Fibroblast of peridontal ligament (primary cell): ENCODE measurements around the gene MMADHC.
A peak's percentile ranks its signal among the peaks of the same experiment; 100 is the strongest.

Experiments
- DNase-seq: peaks from one replicate; pipeline ENCODE4 v3.0.0-alpha.2; 2010; ENCODE audit errors: extremely low read depth

Gene MMADHC

DNA sequence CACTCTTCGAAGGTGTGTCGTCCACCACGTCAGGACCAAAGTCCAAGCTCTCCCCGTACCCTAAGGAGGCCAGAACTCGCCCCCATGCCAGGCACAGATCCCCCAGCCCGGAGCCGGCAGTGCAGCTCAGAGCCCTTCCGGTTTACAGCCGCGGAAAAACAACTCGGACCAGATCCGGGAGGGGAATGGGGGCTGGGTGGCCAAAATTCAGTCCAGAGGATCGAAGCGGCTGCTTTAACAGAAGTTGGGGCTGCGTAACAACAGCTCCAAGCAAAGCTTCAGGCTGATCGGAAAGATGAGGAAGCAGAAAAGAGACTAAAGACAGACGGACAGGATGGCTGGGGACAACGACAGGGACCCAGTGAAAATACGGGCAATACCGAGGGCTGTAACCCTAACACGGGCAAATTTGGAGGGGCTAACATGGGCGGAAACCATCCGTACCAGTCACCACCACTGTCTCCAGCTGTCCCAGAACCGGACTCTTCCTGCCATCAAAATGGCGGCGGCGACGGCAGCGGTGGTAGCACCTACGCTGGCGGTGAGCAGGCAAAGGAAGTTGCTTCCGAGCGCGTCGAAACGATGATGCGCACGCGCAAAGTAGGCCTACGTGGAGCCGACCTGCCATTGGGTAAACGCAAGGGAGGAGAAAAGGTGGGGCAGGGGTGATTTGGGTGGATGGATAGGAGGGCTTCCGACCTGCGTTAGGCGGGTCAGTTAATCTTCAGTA is at the start of gene MMADHC:
MMADHC (minus strand) TSS at position 556 of the 730 bp plus-strand sequence. CDS start 678 bp downstream, outside the sequence.
- DNase-seq: peak; percentile 95

DNA sequence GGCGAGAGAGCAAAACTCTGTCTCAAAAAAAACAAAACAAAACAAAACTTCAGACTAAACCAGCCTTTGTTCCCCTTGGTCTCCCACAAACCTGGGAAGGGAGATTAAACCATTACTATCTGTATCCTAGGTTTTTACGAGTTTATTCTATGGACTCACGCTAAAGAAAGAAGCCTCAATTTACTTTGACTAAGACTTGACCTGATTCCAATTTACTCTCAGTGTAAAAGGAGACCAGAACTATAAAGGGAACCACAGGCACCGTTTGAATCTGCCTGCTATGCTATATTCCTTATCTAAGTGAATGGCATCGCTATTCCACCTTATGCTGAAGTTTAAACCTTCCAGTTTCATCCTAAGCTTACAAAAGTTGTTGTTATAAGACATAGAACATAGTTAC is 46.5 kb upstream of the MMADHC start:
- DNase-seq: no peak

DNA sequence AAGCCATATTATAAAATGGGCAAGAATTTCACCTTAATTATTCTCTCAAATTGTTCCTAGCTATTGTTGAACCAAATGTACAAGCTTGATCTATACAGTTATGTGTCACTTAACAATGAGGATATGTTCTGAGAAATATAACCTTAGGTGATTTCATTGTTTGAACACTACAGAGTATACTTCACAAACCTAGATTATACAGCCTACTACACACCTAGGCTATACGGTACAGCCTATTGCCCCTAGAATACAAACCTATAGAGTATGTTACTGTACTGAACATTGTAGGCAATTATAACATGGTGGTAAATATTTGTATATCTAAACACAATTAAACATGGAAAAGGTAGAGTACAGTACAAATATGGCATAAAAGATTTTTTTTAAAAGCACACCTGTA is 42.9 kb upstream of the MMADHC start:
- DNase-seq: no peak

DNA sequence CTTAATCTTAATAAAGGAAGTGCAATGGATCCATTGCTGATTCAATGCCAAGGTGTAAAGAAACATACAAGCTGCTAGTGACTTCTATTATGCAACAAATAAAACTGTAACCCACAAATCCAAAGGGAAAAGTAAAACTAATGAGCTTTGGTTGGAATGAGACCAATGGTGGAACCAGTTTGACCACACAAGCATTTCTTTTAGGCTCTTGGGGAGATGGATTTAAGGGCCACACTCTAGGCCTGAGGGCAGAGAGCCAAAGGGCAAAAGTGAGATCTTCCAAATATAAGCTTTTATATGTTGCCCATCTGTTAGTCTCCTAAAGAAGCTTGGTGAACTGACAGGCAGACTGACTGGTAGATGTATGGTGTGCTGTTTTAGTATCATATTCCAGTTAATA is 41.5 kb upstream of the MMADHC start:
- DNase-seq: peak; percentile 83

DNA sequence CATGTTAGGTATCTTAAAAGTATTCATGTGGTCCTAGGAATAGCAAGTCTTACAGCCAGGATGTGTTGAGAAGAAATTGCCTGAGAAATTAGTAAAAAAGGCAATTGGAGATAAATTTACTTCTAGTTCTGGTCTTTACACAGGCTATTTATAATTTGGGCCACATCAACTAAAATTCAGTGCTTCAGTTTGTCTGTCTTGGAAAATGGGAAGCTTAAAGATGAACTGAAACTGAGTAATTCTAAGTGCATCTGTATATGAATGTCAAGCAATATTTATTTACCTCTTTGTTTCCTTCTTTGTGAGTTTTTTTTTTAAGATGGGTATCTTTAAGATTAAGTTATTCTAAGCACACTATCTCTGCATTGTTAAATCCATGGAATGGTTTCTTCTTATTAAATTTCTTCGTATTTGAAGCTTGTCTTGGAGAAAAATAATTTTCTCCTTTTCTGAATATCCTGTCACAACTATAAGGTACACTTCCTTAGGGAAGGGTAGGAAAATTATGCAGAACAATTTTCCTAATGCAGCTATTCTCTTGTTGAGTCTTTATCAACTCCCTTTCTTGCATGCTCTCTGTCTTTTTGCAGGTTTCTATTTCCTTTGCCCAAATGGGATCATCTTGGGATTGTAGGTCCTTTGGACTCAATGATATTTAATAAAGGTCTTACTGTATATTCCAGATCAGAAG is 39.7 kb upstream of the MMADHC start:
- DNase-seq: no peak

DNA sequence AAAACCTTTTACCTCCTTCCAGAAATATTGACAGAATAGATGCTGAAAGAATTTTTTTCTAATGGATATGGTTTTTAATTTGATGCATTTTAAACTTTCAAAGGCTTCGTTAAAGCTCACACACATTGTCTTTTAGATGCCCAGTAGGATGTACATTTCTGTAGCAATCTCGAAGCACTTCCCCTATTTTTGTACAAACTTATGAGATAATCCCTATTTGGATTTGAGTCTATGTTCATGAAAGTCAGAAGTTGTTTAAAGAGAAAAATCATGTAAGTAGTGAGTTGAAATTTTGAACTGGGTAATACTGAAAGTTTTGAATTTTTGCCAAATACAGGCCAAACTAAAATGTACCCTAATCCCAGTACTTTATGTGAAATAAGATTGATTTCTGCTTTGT is 38.1 kb upstream of the MMADHC start:
- no peak for DNase-seq

DNA sequence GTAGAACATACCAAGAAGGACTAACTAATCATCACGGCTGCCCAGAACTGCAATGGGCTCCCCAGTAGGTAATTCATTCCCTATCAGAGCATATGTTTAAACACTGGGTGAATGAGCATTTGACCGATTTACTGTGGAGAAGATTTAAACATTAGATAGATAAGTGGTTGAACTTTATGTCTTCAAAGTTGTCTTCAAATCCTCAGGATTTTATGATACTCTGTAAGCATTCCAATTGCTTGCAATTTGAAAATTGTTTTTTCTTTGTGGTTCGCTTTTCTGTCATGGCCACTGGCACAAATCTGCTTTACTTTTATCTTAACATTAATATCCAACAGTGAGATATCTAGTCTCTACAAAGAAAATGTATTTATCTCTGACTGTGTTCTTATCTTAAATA is 37.7 kb upstream of the MMADHC start:
- DNase-seq: no peak

DNA sequence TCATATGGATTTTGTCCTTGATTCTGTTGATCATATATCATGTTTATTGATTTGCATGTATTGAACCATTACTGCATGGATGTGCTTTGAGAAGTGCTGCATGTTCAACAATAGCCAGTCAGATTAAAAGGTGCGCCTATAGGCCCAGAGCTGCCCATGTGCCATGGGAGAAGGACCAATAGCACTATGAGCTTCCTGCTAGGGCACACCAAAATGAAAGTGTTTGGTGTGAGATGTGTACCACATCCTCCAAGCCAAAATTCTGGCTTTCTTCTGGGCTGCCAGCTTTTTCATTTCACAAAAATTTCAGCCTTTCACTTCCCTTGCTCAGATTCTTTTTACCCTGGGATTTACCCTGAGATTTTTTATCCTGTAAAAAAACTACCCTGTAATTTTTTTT is 34.8 kb upstream of the MMADHC start:
- no peak for DNase-seq

DNA sequence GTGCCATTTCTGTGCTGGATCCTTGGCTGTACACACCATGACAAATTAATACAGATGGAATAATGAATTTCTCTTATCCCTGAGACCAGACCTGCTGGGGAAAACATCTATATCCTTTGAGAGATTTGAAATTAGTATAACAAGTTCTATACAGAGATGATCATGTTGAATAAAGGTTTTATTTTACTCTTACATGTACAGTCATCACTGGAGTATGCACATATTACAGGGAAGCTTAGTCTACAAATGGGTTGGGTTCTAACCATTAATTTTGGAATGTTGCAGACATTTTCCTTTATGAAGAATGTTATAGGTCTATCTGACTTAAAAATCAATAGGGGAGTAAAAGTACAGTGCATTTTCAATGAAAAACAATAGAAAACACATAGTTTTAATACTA is 29.9 kb upstream of the MMADHC start:
- DNase-seq: peak; percentile 43

DNA sequence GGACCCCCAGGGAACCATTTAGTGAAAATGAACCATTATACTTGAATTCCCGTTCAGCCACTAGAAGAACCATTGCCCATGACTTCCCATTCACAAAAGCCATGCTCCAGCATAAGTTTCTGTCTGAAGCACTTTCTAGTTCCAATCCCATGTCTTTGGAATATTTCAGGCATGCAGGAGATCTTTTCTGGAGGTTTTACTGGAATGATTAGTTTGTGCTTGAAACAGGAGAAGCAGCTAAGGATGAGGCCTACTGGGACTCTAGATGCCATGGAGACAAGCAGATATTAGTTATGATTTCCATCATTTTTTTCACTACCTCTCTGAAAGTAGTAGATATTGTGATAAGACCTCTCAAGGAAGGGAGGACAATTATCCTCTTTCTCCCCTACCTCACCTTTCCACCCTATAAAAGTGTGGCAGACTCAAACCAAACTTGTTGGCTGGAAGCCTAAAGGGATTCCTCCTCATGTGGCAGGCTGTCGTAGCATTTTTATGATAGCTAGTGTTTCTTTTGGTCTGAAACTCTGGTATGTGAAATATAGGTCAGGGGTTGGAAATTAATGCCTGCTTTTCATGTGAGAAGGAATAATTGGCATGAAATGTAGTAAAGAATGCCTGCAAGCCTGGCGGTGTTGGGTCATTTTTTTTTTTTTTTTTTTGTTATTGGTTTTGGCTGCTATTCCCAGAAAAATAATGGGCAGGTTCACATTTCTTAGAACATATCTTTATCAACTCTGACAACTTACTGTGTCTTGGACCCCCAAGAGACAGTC is 29.3 kb upstream of the MMADHC start:
- DNase-seq: peak; percentile 27

DNA sequence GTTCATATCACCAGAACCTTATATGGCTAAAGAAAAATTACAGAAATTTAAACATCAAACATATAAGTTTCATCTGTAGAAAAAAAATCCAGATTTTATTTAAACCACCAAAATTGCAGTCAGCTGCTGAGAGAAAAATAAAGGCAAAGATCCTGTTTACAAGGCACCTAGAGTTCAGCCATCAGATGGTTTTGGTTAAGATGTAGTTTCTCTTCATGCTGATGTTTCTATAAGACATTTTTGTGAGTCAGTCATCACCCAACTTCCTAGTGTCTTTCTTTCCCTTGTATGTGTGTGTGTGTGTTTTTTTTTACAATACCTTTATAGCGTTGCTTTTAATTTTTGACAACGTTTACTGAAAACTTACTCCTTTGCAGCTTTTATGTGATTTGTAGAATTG is 26.1 kb upstream of the MMADHC start:
- DNase-seq: peak; percentile 94

DNA sequence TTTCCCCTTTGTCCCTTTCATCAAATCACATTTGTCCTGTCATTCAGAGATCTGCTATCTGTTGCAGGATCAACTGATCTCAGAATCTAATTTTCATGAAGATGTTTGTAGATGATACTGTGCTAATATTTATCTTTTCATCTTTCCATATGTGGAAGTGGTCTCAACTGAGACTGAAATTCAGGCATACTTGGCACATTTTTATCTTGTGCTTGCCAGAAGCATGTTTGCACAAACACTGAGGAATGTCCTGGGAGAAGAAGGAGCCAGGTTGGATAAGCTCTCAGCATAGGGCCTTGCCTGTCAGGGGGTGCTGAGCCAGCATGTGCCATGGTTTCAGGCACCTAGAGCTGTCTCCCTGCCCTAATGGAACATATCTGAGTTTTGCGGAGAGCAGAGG is 24.5 kb upstream of the MMADHC start:
- peak; percentile 55 for DNase-seq

DNA sequence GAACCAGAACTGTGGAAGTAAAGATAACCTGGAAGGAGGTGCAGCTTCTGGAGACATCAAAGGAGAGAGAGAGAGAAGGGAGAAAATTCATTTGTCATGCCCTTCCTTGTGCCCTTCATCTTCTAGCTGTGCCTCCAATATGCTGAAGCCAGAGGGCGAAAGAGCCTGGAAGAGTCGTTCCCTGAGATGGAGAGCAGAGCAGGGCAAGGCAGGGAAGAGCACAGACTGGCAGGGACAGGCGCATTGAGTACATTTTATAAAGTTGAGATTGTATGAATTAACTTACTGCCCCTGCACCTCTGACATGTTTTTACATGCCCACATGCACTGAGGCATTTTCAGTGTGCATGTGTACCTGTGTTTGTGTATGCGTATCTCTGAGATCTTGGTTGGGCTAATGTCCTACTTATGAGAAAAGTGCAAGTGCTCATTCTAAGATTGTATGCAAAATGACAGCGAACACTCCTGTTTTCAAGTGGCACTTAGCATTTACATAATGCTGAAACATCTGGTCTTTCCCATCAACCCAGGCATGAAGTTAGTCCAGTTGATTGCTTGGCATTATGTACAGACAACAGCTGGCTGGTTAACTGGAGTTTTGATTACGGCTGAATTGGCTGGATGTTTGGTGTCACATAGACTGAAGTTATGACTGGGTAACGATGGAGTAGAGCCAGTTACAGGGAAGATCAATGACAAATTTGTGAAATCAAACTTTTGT is 23.7 kb upstream of the MMADHC start:
- DNase-seq: peak; percentile 53

DNA sequence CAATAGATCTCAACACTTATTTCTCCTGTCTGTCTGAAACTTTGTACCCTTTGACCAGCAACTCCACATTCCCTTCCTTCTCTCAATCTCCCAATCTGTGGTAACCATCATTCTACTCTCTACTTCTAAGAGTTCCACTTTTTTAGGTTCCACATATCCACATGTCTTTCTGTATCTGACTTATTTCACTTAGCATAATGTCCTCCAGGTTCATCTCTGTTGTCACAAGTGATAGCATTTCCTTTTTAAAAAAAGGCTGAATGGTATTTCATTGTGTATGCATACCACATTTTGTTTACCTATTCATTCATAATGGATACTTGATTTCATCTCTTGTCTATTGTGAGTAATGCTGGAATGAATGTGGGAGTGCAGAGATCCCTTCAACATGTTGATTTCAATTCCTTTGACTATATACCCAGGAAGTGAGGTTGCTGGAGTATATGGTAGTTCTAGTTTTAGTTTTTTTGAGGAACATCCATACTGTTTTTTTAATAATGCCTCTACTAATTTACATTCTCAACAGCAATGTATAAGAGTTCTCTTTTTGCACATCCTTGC is 18.8 kb upstream of the MMADHC start:
- no peak for DNase-seq

DNA sequence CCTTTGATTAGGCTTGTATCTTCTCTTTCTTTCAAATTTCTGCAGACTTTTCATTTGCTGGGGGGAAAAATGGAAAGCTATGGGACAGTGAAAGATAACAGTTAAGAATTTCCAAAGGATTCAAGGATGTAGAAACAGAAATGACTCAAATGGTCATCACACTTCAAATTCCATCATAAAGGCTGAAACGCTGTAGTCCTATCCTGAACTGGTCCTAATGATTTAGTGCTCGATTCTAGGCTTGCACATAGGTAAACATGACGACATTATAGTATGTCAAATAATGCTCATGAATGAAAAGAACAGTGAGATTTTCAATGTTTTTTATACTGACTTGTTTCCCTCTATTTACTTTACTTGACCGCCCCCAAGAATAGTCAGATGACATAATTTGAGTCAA is 15.7 kb upstream of the MMADHC start:
- no peak for DNase-seq

DNA sequence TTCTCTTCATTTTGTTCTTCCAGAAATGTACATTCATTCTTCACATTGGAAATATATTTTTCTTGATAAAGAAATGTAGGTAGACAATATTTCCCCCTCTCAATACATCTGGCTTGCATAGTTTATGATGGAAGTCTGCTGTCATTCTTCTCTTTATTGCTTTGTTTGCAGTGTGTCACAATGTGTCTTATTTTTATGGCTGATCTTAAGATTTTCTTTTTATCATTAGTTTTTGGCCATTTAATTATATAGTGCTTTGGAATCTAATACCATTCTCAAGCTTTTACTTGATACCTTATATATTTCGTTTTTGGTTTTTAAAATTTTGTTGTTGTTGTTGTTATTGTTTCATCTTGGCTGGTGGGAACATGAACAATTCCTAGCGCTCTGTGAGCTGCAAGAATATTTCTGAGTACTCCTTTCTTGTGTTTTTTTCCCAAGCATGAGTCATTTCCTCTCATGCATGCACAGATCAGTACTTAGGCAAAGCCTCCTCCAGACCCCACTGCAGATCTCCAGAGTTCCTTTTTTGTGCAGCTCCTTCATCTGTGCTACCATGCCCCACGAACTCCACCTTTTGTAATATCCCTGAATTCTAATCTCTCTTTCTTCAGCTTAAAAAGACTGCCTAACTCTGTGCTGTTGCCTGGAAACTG is 13.7 kb upstream of the MMADHC start:
- DNase-seq: peak; percentile 36

DNA sequence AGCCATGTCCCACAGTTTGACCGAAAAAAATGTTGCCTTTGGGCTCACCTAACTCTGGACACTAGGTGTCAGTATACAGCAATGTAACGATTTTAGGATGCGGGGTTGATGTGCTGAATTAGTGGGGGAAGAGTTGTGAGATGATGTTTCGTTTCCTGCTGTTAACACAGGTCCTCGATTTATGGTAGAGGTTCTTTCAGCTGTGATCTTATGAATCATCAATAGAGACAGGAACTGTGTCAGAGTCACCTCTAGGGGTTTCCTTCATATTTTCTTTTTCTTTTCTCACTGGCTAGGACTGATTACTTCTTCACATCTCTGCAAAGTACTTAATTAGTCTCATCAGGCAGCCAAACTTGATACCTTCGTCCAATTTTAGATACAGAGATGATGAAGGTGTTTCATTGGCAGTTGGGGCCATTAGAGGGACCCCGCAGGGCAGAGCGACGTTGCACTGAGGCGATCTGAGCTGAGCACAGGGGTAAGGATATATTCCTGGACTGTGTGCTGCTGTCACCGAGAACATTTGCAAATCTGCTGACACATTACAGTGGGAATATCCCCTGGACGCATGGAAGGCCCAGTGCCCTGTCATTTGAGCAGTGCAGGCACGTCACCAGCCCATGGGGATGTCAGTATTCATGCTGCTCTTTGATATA is 10.2 kb upstream of the MMADHC start:
- peak; percentile 92 for DNase-seq

DNA sequence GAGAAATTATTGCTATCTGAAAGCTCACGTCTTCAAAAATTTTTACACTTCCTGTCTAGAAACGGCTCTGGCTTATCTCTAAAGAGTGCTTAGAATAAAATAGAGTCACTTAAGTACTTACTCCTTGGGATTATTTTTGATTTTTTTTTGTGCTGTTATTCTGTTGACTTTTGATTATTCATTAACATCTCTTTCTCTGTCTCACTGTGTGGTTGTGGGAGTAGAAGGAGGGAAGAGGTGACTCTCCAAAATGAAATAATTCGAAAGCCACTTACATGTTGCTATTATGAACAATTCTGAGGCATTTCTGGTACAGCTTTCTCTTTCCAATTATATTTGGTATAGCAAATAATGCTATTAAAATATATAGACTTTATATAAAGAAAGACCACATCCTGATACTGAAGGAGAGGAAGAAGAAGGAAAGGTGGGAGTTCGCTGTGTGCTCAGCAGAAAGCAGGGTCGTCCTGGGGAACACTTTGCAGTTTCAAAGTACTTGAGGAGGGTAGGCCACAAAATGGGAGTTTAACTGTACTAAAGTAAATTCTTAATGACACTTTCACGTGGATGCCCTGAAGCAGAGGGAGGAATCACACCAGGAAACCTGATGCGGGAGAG is 9.6 kb upstream of the MMADHC start:
- no peak for DNase-seq

DNA sequence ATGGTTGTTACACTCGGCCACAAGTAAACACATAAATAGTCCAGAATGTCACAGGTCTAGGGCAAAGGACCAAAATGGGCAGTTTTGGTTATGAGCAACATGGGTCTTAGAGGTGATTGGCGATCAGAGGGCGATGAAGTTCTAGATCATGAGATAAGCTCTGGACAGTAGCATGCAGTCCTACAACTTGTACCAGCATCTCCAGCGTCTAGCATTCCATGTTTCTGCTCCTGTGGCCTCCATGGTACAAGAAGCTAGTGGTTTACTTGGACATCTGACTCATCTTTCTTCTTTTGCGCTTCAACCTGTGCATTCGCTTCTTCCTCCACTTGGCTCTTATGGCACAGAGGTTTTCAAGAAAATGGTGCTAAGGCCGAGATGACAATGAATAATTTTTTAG is 8.9 kb upstream of the MMADHC start:
- no peak for DNase-seq
